Fibroblast of villous mesenchyme (primary cell): ENCODE results near the gene PCGF2. TPM values are rescaled to one million over a fixed set of nuclear protein-coding genes. Genes with fewer than 3 reads are reported as not detected.

Experiments
- DNase-seq: peaks from one replicate; pipeline ENCODE4 v3.0.0-alpha.2; 2010; ENCODE audit warnings: low read depth
- H3K4me3 ChIP-seq: 2 replicates; pipeline ENCODE4 v1.5.1; 2011; ENCODE audit warnings: low read depth, mild to moderate bottlenecking, low read length
- CTCF ChIP-seq: IDR thresholded peaks from 2 replicates; pipeline ENCODE4 v1.5.1; 2012; ENCODE audit warnings: low read depth, mild to moderate bottlenecking, low read length; ENCODE audit not compliant: insufficient read depth
- total RNA-seq: library from RNA; depleted of rRNA; stranded (reverse); fragments of >200 nt; gene quantifications from 2 replicates; pipeline ENCODE4 v1.2.3, GENCODE V29; 2012

Gene PCGF2
- total RNA-seq, 1 donor: 7.8 TPM

- no peak overlapping the region for H3K4me3 ChIP-seq
- no peak for TF ChIP-seq CTCF
- no peak for DNase-seq
Measured at GRCh38 chr17:38768417-38768816, 20.3 kb upstream of the PCGF2 start.

GRCh38 chr17:38766341-38766740, 18.2 kb upstream of the PCGF2 start:
- no peak for TF ChIP-seq CTCF
- DNase-seq: no peak
- H3K4me3 ChIP-seq: no peak overlapping the region

GRCh38 chr17:38762231-38762630, 14.1 kb upstream of the PCGF2 start:
- DNase-seq: no peak
- no peak overlapping the region for H3K4me3 ChIP-seq
- TF ChIP-seq CTCF: no peak

- TF ChIP-seq CTCF: peak; percentile 47
- DNase-seq: peak; percentile 33
- no peak overlapping the region for H3K4me3 ChIP-seq
Measured at GRCh38 chr17:38761612-38762011, 13.5 kb upstream of the PCGF2 start.

GRCh38 chr17:38753071-38753506, 5.0 kb upstream of the PCGF2 start:
- TF ChIP-seq CTCF: no peak
- H3K4me3 ChIP-seq: peak overlapping the region; percentile 81
- peak; percentile 13 for DNase-seq

- DNase-seq: peak; percentile 99
- peak within 1 kb of the TSS; percentile 81 for H3K4me3 ChIP-seq
- no peak for TF ChIP-seq CTCF
Measured at GRCh38 chr17:38752308-38753070, 4.4 kb upstream of the PCGF2 start, which contains the start of gene PSMB3. Gene PSMB3, plus strand, starts transcription at chr17:38752741. Its CDS starts 86 bp downstream, at chr17:38752827.

GRCh38 chr17:38751808-38752307, 3.7 kb upstream of the PCGF2 start:
- no peak for TF ChIP-seq CTCF
- H3K4me3 ChIP-seq: peak overlapping the region; percentile 81
- DNase-seq: peak; percentile 88
